Keratinocyte (primary cell): ENCODE measurements around the gene CALR3. TPM values are rescaled to one million over a fixed set of nuclear protein-coding genes. Genes with fewer than 3 reads are reported as not detected.

Experiments
- DNase-seq: peaks from one replicate; pipeline ENCODE4 v3.0.0-alpha.2; 2011; ENCODE audit warnings: low read depth, missing footprints, low spot score
- FAIRE-seq: peaks from 2 replicates; lab custom pipeline; 2011; peaks lifted over from hg19 to GRCh38; lab: Jason Lieb, UNC
- H2AFZ ChIP-seq: 2 replicates; pipeline ENCODE4 v1.6.0; 2012; ENCODE audit warnings: low read length, control low read depth, inconsistent platforms; ENCODE audit not compliant: control insufficient read depth
- H3K27ac ChIP-seq: 2 replicates; pipeline ENCODE4 v1.5.1; 2011; ENCODE audit warnings: low read length; ENCODE audit not compliant: control insufficient read depth, insufficient read depth
- H3K27me3 ChIP-seq: 3 replicates; pipeline ENCODE4 v1.6.0; 2011; ENCODE audit warnings: low read length; ENCODE audit not compliant: control insufficient read depth, insufficient read depth; ENCODE audit errors: extremely low read depth
- H3K36me3 ChIP-seq, 2 experiments: 2 replicates in 1 of 2; 3 replicates in 1 of 2; pipeline ENCODE4 v1.5.1; 2011; ENCODE audit warnings: low read length in 2 of 2, mild to moderate bottlenecking in 1 of 2; ENCODE audit not compliant: control insufficient read depth in 2 of 2, insufficient read depth in 2 of 2; ENCODE audit errors: extremely low read depth in 1 of 2
- H3K4me1 ChIP-seq: 3 replicates; pipeline ENCODE4 v1.5.1; 2011; ENCODE audit warnings: low read length; ENCODE audit not compliant: control insufficient read depth, insufficient read depth; ENCODE audit errors: extremely low read depth
- H3K4me2 ChIP-seq: 3 replicates; pipeline ENCODE4 v1.6.0; 2011; ENCODE audit warnings: low read depth, low read length; ENCODE audit not compliant: control insufficient read depth, insufficient read depth; ENCODE audit errors: extremely low read depth
- H3K4me3 ChIP-seq, 3 experiments: fragments of 200-600 bp in 1 of 3; sonication (generic) in 1 of 3; 2 replicates in 2 of 3; 3 replicates in 1 of 3; pipeline ENCODE4 v1.5.1; 2011 to 2016; ENCODE audit warnings: low read length in 3 of 3, mild to moderate bottlenecking in 3 of 3, control low read depth in 2 of 3, inconsistent platforms in 1 of 3, low read depth in 1 of 3, mixed read lengths in 1 of 3, mixed run types in 1 of 3, moderate library complexity in 1 of 3; ENCODE audit not compliant: control insufficient read depth in 2 of 3, insufficient read depth in 2 of 3; ENCODE audit errors: extremely low read depth in 1 of 3
- H3K79me2 ChIP-seq: 2 replicates; pipeline ENCODE4 v1.6.0; 2012; ENCODE audit warnings: low read length; ENCODE audit not compliant: control insufficient read depth, insufficient read depth
- H3K9ac ChIP-seq: 3 replicates; pipeline ENCODE4 v1.6.0; 2011; ENCODE audit warnings: low read length; ENCODE audit not compliant: control insufficient read depth, insufficient read depth; ENCODE audit errors: extremely low read depth
- H3K9me1 ChIP-seq: 3 replicates; pipeline ENCODE4 v1.6.0; 2011; ENCODE audit warnings: low read length; ENCODE audit not compliant: control insufficient read depth, insufficient read depth; ENCODE audit errors: extremely low read depth
- H3K9me3 ChIP-seq: 2 replicates; pipeline ENCODE4 v1.5.1; 2012; ENCODE audit warnings: low read depth, low read length; ENCODE audit not compliant: control insufficient read depth
- H4K20me1 ChIP-seq: 3 replicates; pipeline ENCODE4 v1.6.0; 2011; ENCODE audit warnings: low read length; ENCODE audit not compliant: control insufficient read depth, insufficient read depth; ENCODE audit errors: extremely low read depth
- CTCF ChIP-seq, 3 experiments: IDR thresholded peaks in 1 of 3; conservative IDR thresholded peaks in 1 of 3; optimal IDR thresholded peaks in 1 of 3; 2 replicates in 2 of 3; 3 replicates in 1 of 3; pipeline versions ENCODE3 to v1.5.1; 2011; ENCODE audit warnings: low read length in 3 of 3, mild to moderate bottlenecking in 3 of 3, moderate library complexity in 2 of 3, control low read depth in 1 of 3, inconsistent platforms in 1 of 3; ENCODE audit not compliant: insufficient read depth in 2 of 3; ENCODE audit errors: extremely low read depth in 1 of 3
- EZH2 ChIP-seq: IDR thresholded peaks from one replicate; pipeline ENCODE4 v1.6.1; 2012; ENCODE audit warnings: inconsistent platforms, mild to moderate bottlenecking, low read length, moderate library complexity
- dilution Hi-C: fragments of 300-500 bp; cut with MboI; formaldehyde crosslinking; loops from one replicate; pipeline ENCODE4 v1.7.0; 2020; ENCODE audit warnings: low sequenced_read_pairs; ENCODE audit not compliant: extremely low pct_ligation_motif_present
- polyA plus RNA-seq, 5 experiments: library from polyadenylated mRNA; depleted of rRNA in 3 of 5; stranded (reverse) in 3 of 5; stranded (forward) in 1 of 5; unstranded in 1 of 5; fragments of >200 nt; gene quantifications; 1 replicate in 1 of 5; 2 replicates in 3 of 5; 3 replicates in 1 of 5; pipeline versions ENCODE4 v1.2.1 to v1.2.3, GENCODE V29; 2011 to 2012; ENCODE audit warnings: missing spikeins in 2 of 5, low read depth in 1 of 5, low replicate concordance in 1 of 5

CALR3 gene
- polyA plus RNA-seq, 1 donor (not counting 4 experiments of a cell fraction or from before 2014, with no cell fraction given): not detected

DNA sequence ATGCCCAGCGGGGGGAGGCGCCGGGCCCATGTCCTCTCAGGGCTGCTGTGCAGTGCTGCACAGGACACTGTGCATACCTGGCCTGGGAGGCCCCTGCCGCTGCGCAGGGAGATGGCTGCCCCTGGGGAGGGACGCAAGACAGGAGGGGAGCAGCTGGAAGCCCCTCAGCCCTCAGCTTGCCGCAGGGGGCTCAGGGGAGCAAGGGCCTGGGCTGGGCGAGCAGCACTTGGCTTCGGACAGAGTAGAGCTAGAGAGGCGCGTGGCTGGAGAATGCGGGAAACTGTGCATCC lies 35.4 kb upstream of the CALR3 start:
- Histone ChIP-seq H3K27me3 (no peaks in the 10 kb centered on the region), H3K4me2 (no peak overlapping the region), H4K20me1 (peaks cover 4% of the 10 kb centered on the region), H3K36me3 (peaks cover 50 to 66% of the 10 kb centered on the region in 2 experiments), H3K9me1 (no peaks in the 10 kb centered on the region), H3K4me3 (no peak overlapping the region), H3K9ac (no peak overlapping the region), H2AFZ (no peak overlapping the region), H3K79me2 (peaks cover 21% of the 10 kb centered on the region), H3K4me1 (no peaks in the 10 kb centered on the region), H3K9me3 (no peaks in the 10 kb centered on the region), H3K27ac (no peak overlapping the region)
- dilution Hi-C loops: no loop called here
- TF ChIP-seq CTCF (optimal IDR thresholded peaks at IDR 0.05 in 1 of 3, IDR thresholded peaks at IDR 0.05 in 1 of 3, conservative IDR thresholded peaks at IDR 0.05 in 1 of 3; ENCODE audit: extremely low read depth in 1 of 3, insufficient read depth in 2 of 3, low read length in 3 of 3) (no peak), EZH2 (no peak)
- FAIRE-seq: no peak
- no peak for DNase-seq

- FAIRE-seq: no peak
- Histone ChIP-seq H3K79me2 (peaks cover 15% of the 10 kb centered on the region), H2AFZ (no peak overlapping the region)
Measured at GRCh38 chr19:16530540-16531379, 34.8 kb upstream of the CALR3 start.

More at GRCh38 chr19:16530540-16531379, 34.8 kb upstream of the CALR3 start:
- H4K20me1 ChIP-seq: peaks cover 4% of the 10 kb centered on the region
- no peaks in the 10 kb centered on the region for H3K27me3 ChIP-seq
- H3K36me3 ChIP-seq: peaks cover 49 to 63% of the 10 kb centered on the region in 2 experiments
- DNase-seq: no peak
- TF ChIP-seq CTCF (optimal IDR thresholded peaks at IDR 0.05 in 1 of 3, IDR thresholded peaks at IDR 0.05 in 1 of 3, conservative IDR thresholded peaks at IDR 0.05 in 1 of 3; ENCODE audit: extremely low read depth in 1 of 3, insufficient read depth in 2 of 3, low read length in 3 of 3) (no peak), EZH2 (no peak)
- no peak overlapping the region for H3K4me2 ChIP-seq
- H3K4me3 ChIP-seq: no peak overlapping the region
- dilution Hi-C loops: no loop called here
- no peaks in the 10 kb centered on the region for H3K9me1 ChIP-seq
- H3K9me3 ChIP-seq: no peaks in the 10 kb centered on the region
- no peak overlapping the region for H3K27ac ChIP-seq
- no peaks in the 10 kb centered on the region for H3K4me1 ChIP-seq
- no peak overlapping the region for H3K9ac ChIP-seq
